K562 (cell line): ENCODE data around the gene YTHDC2. TPM values are rescaled to one million over a fixed set of nuclear protein-coding genes. Genes with fewer than 3 reads are reported as not detected.

Experiments
- NCOA1 ChIP-seq: fragments of 450-650 bp; IDR thresholded peaks from 2 replicates; pipeline ENCODE4 v1.6.1; 2016; ENCODE audit warnings: low read depth
- NFIC ChIP-seq: fragments of 450-650 bp; IDR thresholded peaks from 2 replicates; pipeline ENCODE4 v1.6.1; 2017; ENCODE audit warnings: mild to moderate bottlenecking, inconsistent platforms
- RUNX1 ChIP-seq: sonication (generic); IDR thresholded peaks from 2 replicates; pipeline ENCODE4 v1.6.1; 2016; ENCODE audit warnings: antibody characterized with exemption, low read depth
- TOE1 ChIP-seq, 2 experiments: fragments of 450-650 bp in 1 of 2; sonication (generic) in 1 of 2; formaldehyde crosslinking in 1 of 2; IDR thresholded peaks; 2 replicates each; pipeline versions ENCODE4 v1.7.1 to v1.8.0; 2016 to 2022; ENCODE audit warnings: borderline replicate concordance in 2 of 2, mild to moderate bottlenecking in 2 of 2, antibody characterized with exemption in 1 of 2, inconsistent platforms in 1 of 2, low read depth in 1 of 2, missing genetic modification reagents in 1 of 2, moderate library complexity in 1 of 2
- ZC3H11A ChIP-seq: IDR thresholded peaks from 2 replicates; pipeline ENCODE4 v1.6.1; 2012; ENCODE audit warnings: low read depth, low read length, improper control_type of control experiment
- ZNF274 ChIP-seq: IDR thresholded peaks from 2 replicates; pipeline ENCODE4 v1.6.1; 2011; ENCODE audit warnings: low read depth, mild to moderate bottlenecking, low read length, moderate library complexity, borderline replicate concordance
- polyA plus RNA-seq, 8 experiments: library from polyadenylated mRNA; depleted of rRNA in 4 of 8; stranded (reverse) in 5 of 8; unstranded in 3 of 8; fragments of >200 nt; fragmentation: Nextera tagmentation in 2 of 8; fragmentation: Illumina TruSeq in 1 of 8; extraction: Ambion mirVana in 2 of 8; extraction: Trizol in 1 of 8; gene quantifications; 2 replicates each; pipeline versions ENCODE4 v1.2.1 to v1.2.3, GENCODE V29; 2011 to 2014; ENCODE audit warnings: inconsistent platforms in 1 of 8, missing spikeins in 1 of 8
- total RNA-seq, 7 experiments: library from RNA; depleted of rRNA in 6 of 7; stranded (reverse); fragments of >200 nt in 6 of 7; fragmentation: Illumina TruSeq in 2 of 7; extraction: Trizol in 2 of 7; gene quantifications; 2 replicates each; pipeline versions ENCODE4 v1.2.1 to v1.2.3, GENCODE V29; 2011 to 2021; ENCODE audit warnings: low replicate concordance in 1 of 7
- TF ChIP-seq, protein P1 (sequence below): sonication (generic); formaldehyde crosslinking; IDR thresholded peaks from 2 replicates; pipeline ENCODE4 v1.8.0; 2022; ENCODE audit warnings: mild to moderate bottlenecking, missing genetic modification reagents
- TF ChIP-seq, protein P2 (sequence below): fragments of 450-650 bp; formaldehyde crosslinking; conservative IDR thresholded peaks from 2 replicates; pipeline ENCODE4 v1.4.0; 2022; ENCODE audit warnings: mild to moderate bottlenecking, missing genetic modification characterization
- TF ChIP-seq, protein P3 (sequence below), 2 experiments: fragments of 450-650 bp; formaldehyde crosslinking in 1 of 2; IDR thresholded peaks; 2 replicates each; pipeline versions ENCODE4 v1.4.0 to v1.6.1; 2014 to 2020; ENCODE audit warnings: mild to moderate bottlenecking in 2 of 2, borderline replicate concordance in 1 of 2, low read depth in 1 of 2
- TF ChIP-seq, protein P4 (sequence below): fragments of 450-650 bp; IDR thresholded peaks from 2 replicates; pipeline ENCODE4 v1.6.1; 2016

The YTHDC2 gene
- total and polyA plus RNA-seq, 9 of the 15 experiments (the other 6 are each of a cell fraction or from before 2014, with no cell fraction given): 2.7 to 21.6 (median 15.9) TPM

DNA sequence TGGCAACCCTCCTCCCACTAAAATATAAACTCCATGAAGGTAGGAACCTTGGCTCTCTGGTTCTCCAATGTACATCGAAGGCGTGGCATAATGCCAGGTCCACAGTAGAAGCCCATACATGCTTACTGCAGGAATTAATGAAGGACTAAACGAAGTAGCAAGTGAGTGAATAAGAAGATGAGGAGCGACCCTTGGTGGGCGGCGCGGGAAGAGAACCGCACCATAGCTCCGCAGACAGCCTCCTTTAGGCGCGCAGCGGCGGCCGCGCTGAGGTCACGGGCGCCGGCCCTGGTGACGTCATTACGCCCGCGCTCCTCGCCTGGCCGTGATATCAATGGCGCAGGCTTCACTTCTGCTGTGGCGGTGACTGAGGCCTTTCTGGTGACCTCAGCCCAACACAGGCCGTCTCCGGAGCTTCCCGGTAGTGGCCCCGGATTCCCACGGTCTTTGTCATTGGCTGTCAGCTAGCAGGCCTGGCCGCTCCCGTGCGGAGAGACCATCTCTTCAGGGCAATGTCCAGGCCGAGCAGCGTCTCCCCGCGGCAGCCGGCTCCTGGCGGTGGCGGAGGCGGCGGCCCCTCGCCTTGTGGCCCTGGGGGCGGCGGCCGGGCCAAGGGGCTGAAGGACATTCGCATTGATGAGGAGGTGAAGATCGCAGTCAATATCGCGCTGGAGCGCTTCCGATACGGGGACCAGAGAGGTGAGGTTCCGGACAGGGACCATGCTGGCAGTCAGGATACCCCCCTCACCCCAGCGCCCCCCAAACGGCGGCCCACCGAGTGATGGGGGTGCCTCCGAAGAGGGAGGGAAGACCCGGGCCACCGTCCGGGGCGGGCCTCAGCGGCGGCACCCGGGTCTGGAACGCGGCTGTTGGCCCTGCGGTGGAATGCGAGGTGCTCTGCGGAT is at the start of gene YTHDC2 (continued):
- TF ChIP-seq, protein P1, sequence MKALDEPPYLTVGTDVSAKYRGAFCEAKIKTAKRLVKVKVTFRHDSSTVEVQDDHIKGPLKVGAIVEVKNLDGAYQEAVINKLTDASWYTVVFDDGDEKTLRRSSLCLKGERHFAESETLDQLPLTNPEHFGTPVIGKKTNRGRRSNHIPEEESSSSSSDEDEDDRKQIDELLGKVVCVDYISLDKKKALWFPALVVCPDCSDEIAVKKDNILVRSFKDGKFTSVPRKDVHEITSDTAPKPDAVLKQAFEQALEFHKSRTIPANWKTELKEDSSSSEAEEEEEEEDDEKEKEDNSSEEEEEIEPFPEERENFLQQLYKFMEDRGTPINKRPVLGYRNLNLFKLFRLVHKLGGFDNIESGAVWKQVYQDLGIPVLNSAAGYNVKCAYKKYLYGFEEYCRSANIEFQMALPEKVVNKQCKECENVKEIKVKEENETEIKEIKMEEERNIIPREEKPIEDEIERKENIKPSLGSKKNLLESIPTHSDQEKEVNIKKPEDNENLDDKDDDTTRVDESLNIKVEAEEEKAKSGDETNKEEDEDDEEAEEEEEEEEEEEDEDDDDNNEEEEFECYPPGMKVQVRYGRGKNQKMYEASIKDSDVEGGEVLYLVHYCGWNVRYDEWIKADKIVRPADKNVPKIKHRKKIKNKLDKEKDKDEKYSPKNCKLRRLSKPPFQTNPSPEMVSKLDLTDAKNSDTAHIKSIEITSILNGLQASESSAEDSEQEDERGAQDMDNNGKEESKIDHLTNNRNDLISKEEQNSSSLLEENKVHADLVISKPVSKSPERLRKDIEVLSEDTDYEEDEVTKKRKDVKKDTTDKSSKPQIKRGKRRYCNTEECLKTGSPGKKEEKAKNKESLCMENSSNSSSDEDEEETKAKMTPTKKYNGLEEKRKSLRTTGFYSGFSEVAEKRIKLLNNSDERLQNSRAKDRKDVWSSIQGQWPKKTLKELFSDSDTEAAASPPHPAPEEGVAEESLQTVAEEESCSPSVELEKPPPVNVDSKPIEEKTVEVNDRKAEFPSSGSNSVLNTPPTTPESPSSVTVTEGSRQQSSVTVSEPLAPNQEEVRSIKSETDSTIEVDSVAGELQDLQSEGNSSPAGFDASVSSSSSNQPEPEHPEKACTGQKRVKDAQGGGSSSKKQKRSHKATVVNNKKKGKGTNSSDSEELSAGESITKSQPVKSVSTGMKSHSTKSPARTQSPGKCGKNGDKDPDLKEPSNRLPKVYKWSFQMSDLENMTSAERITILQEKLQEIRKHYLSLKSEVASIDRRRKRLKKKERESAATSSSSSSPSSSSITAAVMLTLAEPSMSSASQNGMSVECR (CRISPR knock-in tag): peak; percentile 80
- TF ChIP-seq TOE1 (IDR thresholded peaks at IDR 0.05; ENCODE audit: borderline replicate concordance): 0 out of 2 replicates have a peak, but pooled peaks have one; percentile 19
- TF ChIP-seq TOE1 (CRISPR knock-in tag; IDR thresholded peaks at IDR 0.05; ENCODE audit: borderline replicate concordance, low read depth): no peak
- TF ChIP-seq ZC3H11A: no peak
- TF ChIP-seq, protein P2, sequence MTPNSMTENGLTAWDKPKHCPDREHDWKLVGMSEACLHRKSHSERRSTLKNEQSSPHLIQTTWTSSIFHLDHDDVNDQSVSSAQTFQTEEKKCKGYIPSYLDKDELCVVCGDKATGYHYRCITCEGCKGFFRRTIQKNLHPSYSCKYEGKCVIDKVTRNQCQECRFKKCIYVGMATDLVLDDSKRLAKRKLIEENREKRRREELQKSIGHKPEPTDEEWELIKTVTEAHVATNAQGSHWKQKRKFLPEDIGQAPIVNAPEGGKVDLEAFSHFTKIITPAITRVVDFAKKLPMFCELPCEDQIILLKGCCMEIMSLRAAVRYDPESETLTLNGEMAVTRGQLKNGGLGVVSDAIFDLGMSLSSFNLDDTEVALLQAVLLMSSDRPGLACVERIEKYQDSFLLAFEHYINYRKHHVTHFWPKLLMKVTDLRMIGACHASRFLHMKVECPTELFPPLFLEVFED (CRISPR knock-in tag): no peak
- TF ChIP-seq NCOA1: peak; percentile 52; the same call in 1 of the 2 replicates
- no peak for TF ChIP-seq ZNF274
- no peak for TF ChIP-seq RUNX1
- TF ChIP-seq, protein P3, sequence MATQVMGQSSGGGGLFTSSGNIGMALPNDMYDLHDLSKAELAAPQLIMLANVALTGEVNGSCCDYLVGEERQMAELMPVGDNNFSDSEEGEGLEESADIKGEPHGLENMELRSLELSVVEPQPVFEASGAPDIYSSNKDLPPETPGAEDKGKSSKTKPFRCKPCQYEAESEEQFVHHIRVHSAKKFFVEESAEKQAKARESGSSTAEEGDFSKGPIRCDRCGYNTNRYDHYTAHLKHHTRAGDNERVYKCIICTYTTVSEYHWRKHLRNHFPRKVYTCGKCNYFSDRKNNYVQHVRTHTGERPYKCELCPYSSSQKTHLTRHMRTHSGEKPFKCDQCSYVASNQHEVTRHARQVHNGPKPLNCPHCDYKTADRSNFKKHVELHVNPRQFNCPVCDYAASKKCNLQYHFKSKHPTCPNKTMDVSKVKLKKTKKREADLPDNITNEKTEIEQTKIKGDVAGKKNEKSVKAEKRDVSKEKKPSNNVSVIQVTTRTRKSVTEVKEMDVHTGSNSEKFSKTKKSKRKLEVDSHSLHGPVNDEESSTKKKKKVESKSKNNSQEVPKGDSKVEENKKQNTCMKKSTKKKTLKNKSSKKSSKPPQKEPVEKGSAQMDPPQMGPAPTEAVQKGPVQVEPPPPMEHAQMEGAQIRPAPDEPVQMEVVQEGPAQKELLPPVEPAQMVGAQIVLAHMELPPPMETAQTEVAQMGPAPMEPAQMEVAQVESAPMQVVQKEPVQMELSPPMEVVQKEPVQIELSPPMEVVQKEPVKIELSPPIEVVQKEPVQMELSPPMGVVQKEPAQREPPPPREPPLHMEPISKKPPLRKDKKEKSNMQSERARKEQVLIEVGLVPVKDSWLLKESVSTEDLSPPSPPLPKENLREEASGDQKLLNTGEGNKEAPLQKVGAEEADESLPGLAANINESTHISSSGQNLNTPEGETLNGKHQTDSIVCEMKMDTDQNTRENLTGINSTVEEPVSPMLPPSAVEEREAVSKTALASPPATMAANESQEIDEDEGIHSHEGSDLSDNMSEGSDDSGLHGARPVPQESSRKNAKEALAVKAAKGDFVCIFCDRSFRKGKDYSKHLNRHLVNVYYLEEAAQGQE (IDR thresholded peaks at IDR 0.05; ENCODE audit: borderline replicate concordance): 0 out of 2 replicates have a peak, but pooled peaks have one; percentile 30
- TF ChIP-seq, protein P3 (CRISPR knock-in tag; IDR thresholded peaks at IDR 0.05; ENCODE audit: low read depth): no peak
- peak; percentile 91 for TF ChIP-seq NFIC
- TF ChIP-seq, protein P4, sequence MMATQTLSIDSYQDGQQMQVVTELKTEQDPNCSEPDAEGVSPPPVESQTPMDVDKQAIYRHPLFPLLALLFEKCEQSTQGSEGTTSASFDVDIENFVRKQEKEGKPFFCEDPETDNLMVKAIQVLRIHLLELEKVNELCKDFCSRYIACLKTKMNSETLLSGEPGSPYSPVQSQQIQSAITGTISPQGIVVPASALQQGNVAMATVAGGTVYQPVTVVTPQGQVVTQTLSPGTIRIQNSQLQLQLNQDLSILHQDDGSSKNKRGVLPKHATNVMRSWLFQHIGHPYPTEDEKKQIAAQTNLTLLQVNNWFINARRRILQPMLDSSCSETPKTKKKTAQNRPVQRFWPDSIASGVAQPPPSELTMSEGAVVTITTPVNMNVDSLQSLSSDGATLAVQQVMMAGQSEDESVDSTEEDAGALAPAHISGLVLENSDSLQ: peak; percentile 40
